Measurements from ENCODE around the gene ECE1. TPM values are rescaled to one million over a fixed set of nuclear protein-coding genes. Genes with fewer than 3 reads are reported as not detected.

Gene ECE1
- total and polyA plus RNA-seq, 9 of the 15 experiments (the other 6 are each of a cell fraction or from before 2014, with no cell fraction given), result 0.56 to 34.8 (median 11.0) TPM

GRCh38 chr1:21319447-21320407 lies 29.5 kb upstream of the ECE1 start (continued):
- TF ChIP-seq TAF15 (IDR thresholded peaks at IDR 0.05; ENCODE audit: low read depth, low read length) (no peak), ZKSCAN8 (CRISPR knock-in tag; IDR thresholded peaks at IDR 0.05) (peak; percentile 84), ZNF766 (CRISPR knock-in tag; conservative IDR thresholded peaks at IDR 0.05) (peak; percentile 67; the same call in 1 of the 2 replicates), ZNF609 (CRISPR knock-in tag; IDR thresholded peaks at IDR 0.05; ENCODE audit: borderline replicate concordance) (peak; percentile 82), TAF1 (IDR thresholded peaks at IDR 0.05; ENCODE audit: control insufficient read depth, extremely low read depth, insufficient read depth, low read length, severe bottlenecking) (peak; percentile 53), KAT2B (IDR thresholded peaks at IDR 0.05; ENCODE audit: low read depth, low read length) (no peak), ZNF354B (CRISPR knock-in tag; IDR thresholded peaks at IDR 0.05) (no peak), FOXK2 (conservative IDR thresholded peaks at IDR 0.05 in 1 of 2, IDR thresholded peaks at IDR 0.05 in 1 of 2; ENCODE audit: low read depth in 2 of 2) (peak; percentile 53 to 76; a peak in 3 of 4 replicates), ZNF24 (IDR thresholded peaks at IDR 0.05) (0 out of 2 replicates have a peak, but pooled peaks have one; percentile 37), GATA2 (CRISPR knock-in tag; IDR thresholded peaks at IDR 0.05) (peak; percentile 92), RCOR1 (IDR thresholded peaks at IDR 0.05; ENCODE audit: borderline replicate concordance in 1 of 2, low read depth in 2 of 2, low read length in 2 of 2) (peak; percentile 99 to 100), TAF7 (tag; IDR thresholded peaks at IDR 0.05) (no peak), MTA1 (IDR thresholded peaks at IDR 0.05; ENCODE audit: borderline replicate concordance) (0 out of 2 replicates have a peak, but pooled peaks have one; percentile 19), HNRNPLL (IDR thresholded peaks at IDR 0.05; ENCODE audit: low read depth, low read length, poor library complexity, severe bottlenecking) (peak; percentile 19), ZBED1 (IDR thresholded peaks at IDR 0.05) (peak; percentile 74)
- TF ChIP-seq, protein P1, sequence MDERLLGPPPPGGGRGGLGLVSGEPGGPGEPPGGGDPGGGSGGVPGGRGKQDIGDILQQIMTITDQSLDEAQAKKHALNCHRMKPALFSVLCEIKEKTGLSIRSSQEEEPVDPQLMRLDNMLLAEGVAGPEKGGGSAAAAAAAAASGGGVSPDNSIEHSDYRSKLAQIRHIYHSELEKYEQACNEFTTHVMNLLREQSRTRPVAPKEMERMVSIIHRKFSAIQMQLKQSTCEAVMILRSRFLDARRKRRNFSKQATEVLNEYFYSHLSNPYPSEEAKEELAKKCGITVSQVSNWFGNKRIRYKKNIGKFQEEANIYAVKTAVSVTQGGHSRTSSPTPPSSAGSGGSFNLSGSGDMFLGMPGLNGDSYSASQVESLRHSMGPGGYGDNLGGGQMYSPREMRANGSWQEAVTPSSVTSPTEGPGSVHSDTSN (CRISPR knock-in tag; IDR thresholded peaks at IDR 0.05; ENCODE audit: low read depth), result no peak
- TF ChIP-seq, protein P1 (tag; conservative IDR thresholded peaks at IDR 0.05; ENCODE audit: low read depth), result peak; percentile 85
- TF ChIP-seq, protein P2, sequence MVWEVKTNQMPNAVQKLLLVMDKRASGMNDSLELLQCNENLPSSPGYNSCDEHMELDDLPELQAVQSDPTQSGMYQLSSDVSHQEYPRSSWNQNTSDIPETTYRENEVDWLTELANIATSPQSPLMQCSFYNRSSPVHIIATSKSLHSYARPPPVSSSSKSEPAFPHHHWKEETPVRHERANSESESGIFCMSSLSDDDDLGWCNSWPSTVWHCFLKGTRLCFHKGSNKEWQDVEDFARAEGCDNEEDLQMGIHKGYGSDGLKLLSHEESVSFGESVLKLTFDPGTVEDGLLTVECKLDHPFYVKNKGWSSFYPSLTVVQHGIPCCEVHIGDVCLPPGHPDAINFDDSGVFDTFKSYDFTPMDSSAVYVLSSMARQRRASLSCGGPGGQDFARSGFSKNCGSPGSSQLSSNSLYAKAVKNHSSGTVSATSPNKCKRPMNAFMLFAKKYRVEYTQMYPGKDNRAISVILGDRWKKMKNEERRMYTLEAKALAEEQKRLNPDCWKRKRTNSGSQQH (CRISPR knock-in tag; IDR thresholded peaks at IDR 0.05), result no peak
